Measurements from ENCODE around the gene ARMC7.
"Not testable (repeated sequence)": the region's sequence is repeated elsewhere in the genome, so short reads cannot be mapped to it uniquely, and the experiment has no call there.

ARMC7 gene

DNA sequence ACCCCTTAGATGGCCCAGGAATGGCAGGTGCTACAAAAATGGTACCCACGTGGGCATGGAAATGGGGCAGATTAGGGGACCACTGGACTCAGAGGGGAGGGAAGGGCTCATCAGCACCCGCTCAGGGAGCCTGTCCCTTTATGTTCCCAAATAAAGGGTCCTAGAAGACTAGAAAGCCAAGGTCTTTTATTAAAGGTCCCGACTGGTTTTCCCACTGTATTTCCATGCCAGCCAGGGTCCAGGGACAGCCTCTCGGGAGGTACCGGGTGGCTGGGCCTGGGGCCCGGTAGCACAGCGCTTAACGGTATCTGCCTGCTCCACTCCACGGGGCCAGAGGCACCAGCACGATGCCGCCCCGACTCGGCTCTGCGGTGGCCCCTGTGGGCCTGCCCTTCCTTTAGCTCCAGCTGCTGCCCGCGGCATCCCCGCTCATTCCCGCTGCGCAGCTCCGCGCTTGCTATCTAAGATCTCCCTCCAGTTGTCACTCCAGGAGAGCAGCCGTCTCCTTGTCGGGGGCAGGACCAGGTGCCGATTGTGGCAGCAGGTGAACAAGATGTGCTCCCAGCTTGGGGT is 20.4 kb downstream of the ARMC7 start:
- DNase-seq (ENCODE audit: low spot score), result peak; percentile 73

DNA sequence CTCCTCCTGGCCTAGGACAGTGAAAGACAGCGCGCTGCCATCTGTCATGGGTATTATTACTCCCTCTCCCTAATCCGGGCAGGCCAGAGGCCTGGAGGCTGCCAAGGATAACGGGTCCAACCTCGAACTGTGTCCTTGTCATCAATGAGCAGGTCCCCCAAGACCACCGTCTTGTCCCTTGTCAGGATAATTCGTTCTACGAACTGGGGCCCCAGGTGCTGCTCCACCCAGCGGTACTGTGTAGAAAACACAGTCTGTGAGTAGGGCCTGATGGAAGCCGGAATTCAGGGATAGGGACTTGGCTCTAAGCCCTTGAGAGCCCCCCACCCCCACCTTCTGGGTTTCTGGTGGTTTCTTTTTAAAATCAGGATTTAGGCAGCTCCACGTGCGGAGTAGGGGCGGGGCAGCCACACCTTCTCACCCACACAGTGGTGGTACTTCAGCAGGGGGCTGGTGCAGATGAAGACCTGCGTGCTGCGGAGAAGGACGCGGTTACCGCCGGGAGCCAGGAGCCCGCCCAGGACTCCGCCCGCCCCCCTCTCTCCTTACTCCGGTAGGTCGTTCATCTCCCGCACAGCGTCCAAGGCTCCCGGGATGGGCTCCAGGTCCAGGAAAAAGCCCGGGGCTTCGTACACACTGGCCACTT is 21.0 kb downstream of the ARMC7 start:
- DNase-seq (ENCODE audit: low spot score), result peak; percentile 81

DNA sequence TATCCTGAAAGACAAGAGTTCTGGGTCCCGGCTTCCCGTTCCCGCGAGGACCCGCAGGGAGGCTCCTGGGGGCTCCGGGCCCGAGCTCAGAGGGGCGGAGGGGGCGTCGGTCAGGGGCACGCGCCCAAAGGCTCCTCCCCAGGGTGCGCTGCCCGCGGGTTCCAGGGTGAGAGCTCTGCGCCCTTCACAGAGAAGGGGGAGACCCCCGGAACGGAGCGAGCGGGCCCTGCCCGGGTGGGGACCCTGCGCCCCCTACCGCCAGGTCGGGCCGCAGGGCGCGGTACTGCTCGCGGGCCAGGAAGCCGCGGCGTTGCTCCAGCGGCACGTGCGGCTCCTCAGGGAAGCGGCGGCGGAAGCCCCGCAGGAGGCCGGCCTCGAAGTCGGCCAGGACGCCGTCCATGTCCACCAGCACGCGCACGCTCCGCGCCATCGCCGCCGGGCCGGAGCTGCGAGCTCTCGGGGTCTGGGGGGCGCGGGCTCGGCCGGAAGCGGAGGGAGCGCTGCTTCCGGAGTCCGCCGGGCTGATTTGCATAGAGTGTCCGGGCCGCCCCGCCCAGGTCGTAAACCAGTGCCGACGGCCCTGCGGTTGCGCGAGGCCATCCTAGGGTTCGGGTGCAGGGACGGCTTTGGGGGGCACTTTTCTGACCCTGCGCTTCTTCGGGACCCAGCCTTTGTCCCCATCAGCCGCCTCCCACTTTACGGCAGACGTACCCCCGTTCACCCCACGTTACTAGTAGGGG is 21.7 kb downstream of the ARMC7 start, which contains the start of gene NT5C:
Gene NT5C (minus strand): TSS at position 465 of the 740 bp plus-strand sequence. CDS start 35 bp downstream, at position 430.
- DNase-seq (ENCODE audit: low spot score), result peak; percentile 96

DNA sequence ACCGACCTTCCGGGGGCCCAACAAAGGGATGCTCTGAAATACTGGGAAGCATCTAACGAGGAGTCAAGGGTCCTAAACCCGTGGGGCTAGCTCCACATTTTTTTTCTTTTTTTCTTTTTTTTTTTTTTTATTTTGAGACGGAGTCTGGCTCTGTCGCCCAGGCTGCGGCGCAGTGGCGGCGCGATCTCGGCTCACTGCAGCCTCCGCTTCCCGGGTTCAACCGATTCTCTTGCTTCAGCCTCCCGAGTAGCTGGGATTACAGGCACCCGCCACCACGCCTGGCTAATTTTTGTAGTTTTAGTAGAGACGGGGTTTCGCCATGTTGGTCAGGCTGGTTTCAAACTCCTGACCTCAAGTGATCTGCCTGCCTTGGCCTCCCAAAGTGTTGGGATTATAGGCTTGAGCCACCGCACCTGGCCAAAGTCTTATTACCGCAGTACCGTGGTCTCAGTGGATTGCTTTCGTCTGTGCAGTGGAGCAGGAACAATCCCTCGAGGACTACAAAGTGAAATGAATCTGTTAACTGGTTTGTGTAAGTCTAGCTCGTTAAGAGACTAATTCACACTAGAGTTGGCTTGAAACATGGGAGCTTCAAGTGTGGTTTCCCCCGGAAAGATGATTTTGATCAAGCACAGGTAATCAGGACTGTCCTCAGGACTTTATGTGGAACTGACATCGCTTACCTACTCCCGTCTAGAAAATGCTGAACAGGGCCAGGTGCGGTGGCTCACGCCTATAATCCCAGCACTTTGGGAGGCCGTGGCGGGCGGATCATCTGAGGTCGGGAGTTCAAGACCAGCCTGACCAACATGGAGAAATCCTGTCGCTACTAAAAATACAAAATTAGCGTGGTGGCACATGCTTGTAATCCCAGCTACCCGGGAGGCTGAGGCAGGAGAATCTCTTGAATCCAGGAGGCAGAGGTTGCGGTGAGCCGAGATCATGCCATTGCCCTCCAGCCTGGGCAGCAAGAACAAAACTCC is 22.5 kb downstream of the ARMC7 start:
- not testable (repeated sequence) for DNase-seq (ENCODE audit: low spot score)

DNA sequence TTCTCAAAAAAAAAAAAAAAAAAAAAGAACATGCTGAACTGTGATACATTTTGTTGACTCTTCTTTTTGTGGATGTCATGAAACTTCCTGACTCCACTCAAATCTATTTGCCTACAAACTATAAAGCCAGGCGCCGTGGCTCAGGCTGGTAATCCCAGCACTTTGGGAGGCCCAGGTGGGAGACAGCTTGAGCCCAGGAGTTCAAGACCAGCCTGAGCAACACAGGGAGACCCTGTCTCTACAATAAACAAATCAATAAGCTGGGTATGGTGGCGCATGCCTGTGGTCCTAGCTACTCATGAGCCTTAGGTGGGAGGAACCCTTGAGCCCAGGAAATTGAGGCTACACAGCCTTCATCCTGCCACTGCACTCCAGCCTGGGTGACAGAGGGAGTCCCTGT is 23.2 kb downstream of the ARMC7 start:
- DNase-seq (ENCODE audit: low spot score), result no peak

DNA sequence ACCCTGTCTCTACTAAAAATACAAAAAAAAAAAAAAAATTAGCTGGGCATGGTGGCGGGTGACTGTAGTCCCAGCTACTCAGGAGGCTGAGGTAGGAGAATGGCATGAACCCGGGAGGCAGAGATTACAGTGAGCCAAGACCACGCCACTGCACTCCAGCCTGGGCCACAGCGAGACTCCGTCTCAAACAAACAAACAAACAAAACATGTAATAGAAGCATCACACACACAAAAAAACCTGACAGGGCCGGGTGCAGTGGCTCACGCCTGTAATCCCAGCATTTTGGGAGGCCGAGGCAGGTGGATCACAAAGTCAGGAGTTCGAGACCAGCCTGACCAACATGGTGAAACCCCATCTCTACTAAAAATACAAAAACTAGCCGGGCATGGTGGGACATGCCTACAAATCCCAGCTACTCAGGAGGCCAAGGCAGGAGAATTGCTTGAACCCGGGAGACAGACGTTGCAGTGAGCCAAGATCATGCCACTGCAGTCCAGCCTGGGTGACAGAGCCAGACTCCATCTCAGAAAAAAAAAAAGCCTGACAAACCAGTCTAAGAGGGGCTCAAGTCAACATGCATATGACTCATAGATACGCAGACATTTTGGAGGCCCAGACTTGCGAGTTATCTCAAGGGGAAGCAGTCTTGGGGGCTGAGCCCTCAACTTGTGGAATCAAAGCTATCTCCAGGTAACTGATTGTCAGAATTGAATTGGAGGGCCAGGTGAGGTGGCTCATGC is 24.0 kb downstream of the ARMC7 start:
- DNase-seq (ENCODE audit: low spot score), result not testable (repeated sequence)

DNA sequence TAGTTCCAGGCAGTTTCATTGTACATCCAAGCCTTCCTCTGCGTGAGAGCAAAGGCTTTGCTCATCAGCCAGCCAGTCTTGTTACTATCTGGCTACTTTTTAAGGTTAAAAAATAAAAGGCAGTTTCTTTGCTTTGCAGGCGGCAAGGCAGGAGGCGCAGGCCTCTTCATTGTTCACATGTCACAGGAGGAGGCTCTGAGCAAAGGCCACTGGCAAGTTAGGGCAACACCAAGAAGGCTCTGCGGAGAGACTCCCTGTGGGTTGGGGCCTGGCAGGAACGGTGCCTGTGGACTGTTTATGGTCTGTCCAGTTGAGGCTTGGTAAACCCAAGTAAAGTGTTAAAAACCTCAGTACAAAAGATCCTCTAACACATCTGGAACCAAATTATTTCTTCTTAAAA is 25.7 kb downstream of the ARMC7 start:
- DNase-seq (ENCODE audit: low spot score), result no peak

DNA sequence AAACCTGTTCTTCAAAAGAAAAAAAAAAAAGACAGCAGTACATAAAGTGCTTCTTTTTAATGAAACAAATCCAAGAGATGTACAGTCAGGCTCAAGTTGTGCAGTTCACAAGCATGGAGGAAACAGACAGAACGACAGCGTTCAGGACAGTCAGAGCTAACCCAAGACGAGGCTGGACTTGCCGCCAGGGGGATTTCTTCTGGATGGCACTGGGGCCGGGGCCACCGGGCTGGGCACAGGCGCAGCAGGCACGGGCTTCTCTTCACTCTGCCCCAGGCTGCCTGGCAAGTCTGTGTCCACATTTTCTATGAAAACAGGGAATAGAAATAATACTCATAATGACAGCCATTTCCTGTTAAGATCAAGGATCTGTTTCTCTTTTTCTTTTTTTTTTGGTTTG is 26.2 kb downstream of the ARMC7 start:
- DNase-seq (ENCODE audit: low spot score), result no peak

DNA sequence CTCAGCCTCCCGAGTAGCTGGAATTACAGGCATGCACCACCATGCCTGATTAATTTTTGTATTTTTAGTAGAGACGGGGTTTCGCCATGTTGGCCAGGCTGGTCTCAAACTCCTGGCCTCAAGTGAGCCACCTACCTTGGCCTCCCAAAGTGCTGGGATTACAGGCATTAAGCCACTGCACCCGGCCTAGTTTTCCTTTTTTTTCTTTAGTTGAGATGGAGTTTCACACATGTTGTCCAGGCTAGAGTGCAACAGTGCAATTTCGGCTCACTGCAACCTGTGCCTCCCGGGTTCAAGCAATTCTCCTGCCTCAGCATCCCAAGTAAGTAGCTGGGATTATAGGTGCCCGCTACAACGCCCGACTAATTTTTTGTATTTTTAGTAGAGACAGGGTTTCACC is 28.0 kb downstream of the ARMC7 start:
- DNase-seq (ENCODE audit: low spot score), result not testable (repeated sequence)

DNA sequence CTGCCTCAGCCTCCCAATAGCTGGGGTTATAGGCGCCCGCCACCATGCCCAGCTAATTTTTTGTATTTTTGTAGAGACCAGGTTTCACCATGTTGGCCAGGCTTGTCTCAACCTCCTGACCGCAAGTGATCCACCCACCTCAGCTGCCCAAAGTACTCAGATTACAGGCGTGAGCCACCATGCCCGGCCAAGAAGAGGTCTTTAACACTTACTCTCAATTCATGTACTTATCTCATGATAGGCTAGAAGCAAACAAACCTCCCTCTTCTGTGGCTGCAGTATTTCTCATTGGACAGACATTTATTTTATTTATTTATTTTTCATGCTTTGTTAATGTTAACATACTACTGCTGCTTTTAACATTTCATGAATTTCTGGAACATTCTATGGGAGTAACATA is 28.8 kb downstream of the ARMC7 start:
- no peak for DNase-seq (ENCODE audit: low spot score)

DNA sequence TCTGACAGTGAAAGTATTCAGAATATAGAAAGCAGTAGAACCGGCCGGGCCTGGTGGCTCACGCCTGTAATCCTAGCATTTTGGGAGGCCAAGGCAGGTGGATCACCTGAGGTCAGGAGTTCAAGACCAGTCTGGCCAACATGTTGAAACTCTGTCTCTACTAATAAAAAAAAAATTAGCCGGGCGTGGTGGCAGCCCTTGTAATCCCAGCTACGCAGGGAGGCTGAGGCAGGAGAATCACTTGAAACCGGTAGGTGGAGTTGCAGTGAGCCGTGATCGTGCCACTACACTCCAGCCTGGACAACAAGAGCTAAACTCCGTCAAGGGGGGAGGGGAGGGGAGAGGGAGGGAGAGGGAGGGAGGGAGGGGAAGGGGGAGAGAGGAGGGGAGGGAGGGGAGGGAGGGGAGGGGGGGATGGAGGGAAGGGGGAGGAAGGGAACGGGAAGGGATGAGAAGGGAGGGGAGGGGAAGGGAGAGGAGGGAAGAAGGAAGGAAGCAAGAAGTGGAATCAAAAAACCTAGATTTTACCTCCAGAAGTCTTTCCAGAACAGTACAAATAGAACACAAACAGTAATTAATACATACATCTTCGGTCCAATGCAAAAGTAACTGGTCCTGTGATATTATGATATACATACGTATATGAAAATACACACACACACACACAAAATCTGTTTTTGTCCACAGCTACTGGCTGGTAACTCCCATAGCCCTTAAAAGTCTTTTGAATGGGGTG is 32.6 kb downstream of the ARMC7 start:
- no peak for DNase-seq (ENCODE audit: low spot score)

DNA sequence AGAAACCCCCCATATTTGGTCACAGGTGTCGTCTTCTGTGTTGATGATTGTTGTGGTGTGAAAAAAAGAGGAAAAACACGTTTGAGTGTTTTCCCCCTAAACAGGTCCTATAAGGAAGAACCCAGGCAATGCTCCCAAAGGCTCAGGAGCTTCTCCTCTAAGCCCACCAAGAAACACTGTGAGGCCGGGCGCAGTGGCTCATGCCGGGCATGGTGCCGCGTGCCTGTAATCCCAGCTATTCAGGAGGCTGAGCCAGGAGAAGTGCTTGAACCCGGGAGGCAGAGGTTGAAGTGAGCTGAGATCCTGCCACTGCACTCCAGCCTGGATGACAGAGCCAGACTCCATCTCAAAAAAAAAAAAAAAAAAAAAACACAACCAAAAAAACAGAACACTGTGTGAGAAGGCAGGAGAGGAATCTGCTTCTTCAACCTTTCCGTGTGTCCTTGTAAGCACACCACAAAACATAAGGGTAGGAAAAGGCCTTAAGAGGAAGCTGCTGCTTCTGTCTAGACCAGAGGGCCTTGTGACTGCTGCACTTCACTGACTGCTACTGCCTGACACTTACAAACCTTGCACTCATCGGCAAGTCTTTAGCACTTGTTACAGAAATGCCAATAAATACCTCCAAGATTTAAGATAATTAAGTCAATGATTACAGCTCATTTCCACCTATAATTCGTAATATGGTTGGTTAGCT is 35.2 kb downstream of the ARMC7 start:
- DNase-seq (ENCODE audit: low spot score), result no peak

DNA sequence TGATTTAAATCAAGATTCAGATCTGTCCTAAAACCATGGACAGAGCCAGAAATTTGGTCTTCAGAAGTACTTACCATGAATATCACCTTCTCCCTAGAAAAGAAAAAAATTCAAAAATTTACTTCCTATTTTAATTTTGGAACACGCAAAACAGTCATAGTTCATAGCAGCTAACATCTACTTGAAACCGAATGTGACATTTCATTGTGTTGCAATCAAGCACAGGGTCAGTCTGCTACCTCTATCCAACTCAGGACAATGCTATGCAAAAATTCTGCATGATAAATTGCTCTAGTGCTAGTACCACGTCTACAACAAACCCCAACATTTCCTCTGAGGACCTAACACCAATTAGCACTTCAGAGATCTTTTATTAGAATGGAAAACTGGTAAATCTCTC is 36.8 kb downstream of the ARMC7 start:
- DNase-seq (ENCODE audit: low spot score), result no peak

DNA sequence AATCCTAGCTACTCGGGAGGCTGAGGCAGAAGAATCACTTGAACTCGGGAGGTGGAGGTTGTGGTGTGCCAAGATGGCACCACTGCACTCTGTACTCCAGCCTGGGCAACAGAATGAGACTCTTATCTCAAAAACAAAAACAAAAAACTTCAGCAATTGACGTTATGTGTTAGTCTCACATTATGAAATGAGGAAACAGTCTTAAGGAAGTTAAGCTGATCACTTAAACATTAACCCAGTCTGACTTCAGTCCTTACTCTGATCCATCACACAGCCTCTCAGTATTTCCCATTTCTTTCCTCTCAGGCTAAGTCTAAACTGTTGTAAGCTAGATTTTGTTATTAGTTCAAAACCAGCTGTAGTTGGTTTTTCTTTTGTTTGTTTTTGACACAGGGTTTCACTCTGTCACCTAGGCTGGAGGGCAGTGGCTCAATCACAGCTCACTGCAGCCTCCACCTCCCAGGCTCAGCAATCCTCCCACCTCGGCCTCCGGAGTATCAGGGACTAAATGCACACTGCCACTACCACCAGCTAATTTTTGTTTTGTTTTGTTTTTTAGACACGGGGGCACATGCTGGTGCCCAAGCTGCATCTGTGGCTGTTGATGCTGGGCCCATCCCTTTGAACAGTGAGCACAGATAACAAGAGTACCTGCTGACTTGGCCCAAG is 38.2 kb downstream of the ARMC7 start:
- DNase-seq (ENCODE audit: low spot score), result no peak

DNA sequence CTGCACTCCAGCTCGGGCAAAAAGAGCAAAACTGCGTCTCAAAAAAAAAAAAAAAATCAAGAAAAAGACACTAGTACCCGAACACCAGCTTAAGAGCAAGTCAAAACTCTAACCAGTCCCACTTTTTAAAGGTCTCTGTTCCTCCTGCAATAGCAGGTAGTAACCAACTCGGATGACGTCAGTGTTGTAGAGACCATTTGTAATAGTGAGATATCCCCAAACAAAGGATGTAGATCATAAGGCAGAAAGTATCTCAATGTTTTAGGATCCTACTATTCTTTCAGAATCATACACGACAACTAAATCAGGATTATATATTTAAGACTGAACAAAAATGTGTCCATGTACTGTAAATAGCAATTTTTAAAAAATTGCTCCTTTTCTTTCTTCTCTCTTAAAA is 42.2 kb downstream of the ARMC7 start:
- no peak for DNase-seq (ENCODE audit: low spot score)

DNA sequence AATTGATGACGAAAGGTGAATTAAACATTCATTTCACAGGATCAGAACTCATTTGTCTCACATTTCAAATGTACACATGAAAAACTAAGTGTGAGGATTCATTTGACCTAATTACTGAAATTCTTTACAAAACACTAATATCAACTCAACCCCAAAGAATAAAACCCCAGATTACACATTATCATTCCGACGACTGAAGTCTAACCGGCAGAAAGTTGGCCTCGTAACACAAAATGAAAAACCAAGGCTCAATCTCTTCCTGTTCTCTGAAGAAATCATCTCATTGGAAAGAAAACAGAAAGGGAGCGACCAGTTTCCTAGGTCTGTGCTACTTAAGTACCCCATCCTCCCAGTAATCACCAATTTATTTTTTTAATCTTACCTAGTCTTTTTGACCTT is 42.8 kb downstream of the ARMC7 start:
- no peak for DNase-seq (ENCODE audit: low spot score)

DNA sequence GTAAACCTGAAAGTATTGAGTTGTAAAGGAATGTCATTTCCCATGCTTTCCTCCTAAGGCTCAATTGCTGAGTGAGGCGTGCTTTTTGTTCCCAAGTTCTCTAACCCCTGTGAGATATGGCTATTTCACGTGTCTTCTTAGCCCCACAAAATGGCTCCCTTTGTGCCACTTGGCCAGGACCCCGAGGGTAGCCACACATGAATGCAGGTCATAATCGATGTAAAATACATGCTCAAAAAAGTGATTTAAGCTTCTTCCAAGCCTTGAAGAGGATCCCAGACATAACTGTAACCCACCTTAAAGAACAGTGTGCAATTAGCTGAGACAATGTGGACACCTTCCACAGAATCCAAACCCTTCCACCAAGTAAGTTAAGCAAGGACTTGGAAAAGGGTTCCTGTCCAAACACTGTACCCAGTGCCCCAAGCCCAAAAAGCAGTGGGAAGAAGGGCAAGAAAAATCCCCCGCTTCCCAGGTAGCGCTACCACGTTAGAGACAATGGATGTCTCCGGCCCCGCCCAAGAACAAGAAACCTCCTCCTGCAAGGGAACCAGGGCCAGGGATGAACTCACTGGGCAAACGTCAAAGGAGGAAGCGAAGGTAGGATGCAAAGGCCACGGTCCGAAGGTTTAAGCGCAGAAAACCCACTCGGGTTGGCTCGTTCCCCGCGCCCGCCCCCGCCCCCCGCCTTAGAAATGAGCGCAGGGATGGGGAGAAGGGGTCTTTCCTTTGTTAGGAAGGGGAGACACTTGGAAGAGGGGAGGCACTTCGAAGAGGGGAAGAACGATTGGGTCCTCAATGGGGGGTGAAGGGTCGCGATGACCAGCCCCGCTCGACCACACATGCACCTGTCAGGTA is 43.4 kb downstream of the ARMC7 start:
- peak; percentile 63 for DNase-seq (ENCODE audit: low spot score)

DNA sequence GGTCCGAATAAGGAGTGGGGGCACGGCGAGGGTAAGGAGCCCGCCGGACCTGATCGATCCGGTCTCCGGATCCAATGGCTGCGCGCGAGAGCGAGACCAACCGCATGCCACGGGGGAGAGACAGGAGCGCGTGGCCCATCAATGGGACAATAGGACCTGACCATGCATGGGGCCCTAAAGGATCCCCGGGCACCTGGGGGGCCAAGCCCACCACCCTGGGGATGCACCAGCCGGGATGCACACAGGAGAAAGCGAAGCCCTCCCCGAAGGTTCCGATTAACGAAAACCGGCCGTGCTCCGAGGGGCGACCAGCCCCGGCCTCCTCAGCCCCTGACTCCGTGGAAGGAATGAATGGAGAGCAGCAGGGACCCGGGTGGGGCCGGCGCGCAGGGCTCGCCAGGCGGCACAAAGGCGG is 44.0 kb downstream of the ARMC7 start:
- peak; percentile 70 for DNase-seq (ENCODE audit: low spot score)

Measured in D341Med (cell line).